Measurements from ENCODE around the gene SERPINB1.
"Not testable (repeated sequence)": the region's sequence is repeated elsewhere in the genome, so short reads cannot be mapped to it uniquely, and the experiment has no call there.

The SERPINB1 gene

GRCh38 chr6:2810092-2810671 lies 31.5 kb downstream of the SERPINB1 start:
- DNase-seq: no peak

DNA sequence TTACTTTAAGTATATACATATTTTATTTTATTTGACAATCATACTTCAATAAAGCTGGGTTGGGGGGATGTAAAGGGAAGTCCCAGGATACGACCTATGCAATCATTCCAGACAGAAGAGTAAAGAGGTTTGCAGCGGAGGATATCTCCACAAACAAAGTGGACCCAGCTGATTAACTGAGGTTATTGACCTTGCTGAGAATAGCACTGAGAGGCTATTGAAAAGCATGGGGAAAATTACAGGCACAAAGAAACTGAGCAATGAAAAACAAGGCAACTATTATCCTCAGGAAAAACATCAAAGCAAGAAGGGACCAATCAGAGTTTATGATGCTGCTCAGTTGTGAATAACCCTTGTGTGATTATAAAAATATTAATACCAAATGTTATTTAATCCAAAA lies 32.6 kb downstream of the SERPINB1 start:
- no peak for DNase-seq

GRCh38 chr6:2807342-2808090 lies 34.1 kb downstream of the SERPINB1 start:
- no peak for DNase-seq

- DNase-seq: no peak
Measured at GRCh38 chr6:2806644-2807043, 35.0 kb downstream of the SERPINB1 start.

- no peak for DNase-seq
Measured at GRCh38 chr6:2805031-2805430, 36.6 kb downstream of the SERPINB1 start.

DNA sequence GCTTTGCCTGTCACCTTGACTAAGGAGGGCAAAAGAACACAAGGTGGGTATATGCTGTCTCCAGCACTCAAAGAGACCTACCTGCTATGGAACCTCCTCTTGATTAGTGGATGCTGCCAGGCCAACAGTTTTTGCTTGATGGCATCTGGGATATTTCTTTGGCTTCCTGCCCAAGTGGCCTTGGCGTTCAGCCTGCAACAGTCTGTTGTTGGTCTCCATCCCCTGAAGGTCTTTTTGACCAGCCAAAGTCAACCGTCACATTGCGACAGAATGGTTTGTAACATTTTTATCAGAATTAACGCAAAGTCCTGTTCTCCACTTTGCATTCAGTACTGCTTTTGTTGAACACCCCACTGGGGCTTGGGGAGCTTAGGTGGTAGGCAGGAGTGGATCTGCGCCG lies 37.1 kb downstream of the SERPINB1 start:
- no peak for DNase-seq

DNA sequence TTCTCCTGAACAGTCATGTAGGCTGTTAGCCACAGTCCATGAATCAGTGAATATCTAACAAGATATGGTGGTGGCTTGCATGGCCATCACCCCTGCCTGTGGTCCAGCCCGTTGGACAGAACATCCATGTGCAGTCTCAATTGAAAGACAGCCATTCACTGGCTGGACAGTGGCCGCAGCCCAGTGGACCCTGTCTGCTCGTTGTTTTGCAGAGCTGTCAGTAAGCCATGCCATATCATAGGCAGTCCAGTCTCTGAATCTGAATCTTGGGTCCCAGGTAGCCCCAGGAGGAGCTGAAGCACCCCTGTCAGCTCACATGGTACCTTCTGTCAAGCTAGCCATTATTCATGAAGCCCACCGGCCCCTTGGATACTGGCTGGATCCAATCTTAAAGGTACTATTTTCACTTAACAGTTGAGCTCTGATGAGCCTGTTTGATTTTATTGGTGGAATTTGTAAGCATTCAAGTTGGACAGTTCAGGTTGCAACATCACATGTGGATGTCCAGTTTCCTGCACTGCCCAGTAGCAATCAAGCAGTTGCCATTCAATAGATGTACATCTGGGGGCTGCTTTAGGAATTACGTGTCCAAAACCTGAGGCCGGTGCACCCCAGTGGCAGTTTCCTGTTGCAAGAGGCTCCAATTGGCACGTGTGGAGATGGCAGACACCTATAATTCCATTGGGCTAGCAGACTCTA lies 37.8 kb downstream of the SERPINB1 start:
- DNase-seq: no peak

- DNase-seq: no peak
Measured at GRCh38 chr6:2802521-2803060, 39.1 kb downstream of the SERPINB1 start.

- not testable (repeated sequence) for DNase-seq
Measured at GRCh38 chr6:2801687-2802086, 40.0 kb downstream of the SERPINB1 start.

GRCh38 chr6:2800552-2801316 lies 40.9 kb downstream of the SERPINB1 start:
- no peak for DNase-seq

DNA sequence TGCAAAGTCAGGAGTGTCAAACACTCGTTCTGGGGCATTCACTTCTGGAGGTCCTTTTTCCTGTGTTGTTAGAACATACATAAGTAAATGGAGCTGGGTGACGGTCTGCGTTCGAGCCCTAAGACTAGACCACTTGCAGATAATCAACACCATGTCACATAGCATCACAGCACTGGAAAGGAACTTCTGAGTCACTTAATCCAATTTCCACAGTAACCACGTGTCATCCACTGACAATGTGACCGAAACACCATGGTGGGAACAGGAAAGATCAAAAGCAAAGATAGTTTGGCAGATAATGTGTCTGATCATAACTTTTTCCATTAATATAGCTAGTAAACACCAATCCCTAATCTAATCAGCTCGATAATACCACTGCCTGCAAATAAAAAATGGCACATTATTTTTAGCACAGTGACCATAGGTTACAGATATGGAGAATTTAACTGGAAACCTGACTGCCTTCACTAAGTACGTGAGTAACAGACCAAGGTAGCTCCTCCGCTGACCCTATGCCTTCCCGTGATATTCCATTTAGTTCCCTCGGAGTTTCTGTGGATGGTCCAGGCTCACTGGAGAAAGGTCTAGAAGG lies 41.6 kb downstream of the SERPINB1 start:
- no peak for DNase-seq

DNA sequence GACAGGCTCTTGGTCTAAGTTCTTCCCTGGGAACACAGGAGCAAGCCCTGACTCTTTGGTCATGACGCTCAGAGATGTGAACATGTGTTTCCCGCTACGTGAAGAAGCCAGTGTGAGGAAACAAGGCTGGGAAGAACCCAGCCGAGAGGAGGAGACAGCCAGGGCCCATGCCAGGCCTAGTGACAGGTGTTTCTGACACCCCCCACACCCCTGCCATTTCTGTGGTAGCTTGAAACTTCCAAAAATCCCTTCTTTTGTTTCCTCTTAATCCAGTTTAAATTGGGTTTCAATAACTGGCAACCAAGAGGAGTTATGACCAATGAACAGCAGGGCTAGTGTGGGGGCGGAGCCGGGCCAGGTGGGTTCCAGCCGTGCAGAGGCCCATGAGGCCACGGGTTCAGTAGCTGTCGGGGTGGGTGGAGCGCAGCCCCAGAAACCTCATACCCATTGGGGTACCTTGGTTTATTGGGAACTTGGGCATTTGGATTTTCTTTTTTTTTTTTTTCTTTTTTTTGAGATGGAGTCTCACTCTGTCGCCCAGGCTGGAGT lies 43.0 kb downstream of the SERPINB1 start:
- DNase-seq: no peak

GRCh38 chr6:2797564-2798031 lies 44.1 kb downstream of the SERPINB1 start:
- no peak for DNase-seq

GRCh38 chr6:2796861-2797260 lies 44.8 kb downstream of the SERPINB1 start:
- no peak for DNase-seq

DNA sequence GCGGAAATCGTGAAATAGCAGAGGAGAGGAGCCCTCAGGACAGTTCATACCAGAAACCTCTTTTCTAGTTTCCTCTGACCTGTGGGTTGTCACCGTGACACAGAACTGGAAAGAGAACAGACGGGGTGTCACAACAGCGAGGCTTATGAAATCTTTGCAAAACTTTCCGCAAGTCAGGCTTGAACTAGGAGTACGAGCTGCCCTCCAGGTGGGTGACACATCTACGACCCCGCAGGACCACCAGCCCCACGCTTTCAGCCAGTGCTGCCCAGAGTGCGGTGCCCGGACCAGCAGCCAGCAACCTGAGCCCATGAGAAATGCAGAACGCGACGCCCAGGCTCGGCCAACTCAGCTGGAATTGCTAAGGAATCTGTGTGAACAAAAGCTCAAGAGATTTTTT lies 45.7 kb downstream of the SERPINB1 start:
- DNase-seq: no peak

DNA sequence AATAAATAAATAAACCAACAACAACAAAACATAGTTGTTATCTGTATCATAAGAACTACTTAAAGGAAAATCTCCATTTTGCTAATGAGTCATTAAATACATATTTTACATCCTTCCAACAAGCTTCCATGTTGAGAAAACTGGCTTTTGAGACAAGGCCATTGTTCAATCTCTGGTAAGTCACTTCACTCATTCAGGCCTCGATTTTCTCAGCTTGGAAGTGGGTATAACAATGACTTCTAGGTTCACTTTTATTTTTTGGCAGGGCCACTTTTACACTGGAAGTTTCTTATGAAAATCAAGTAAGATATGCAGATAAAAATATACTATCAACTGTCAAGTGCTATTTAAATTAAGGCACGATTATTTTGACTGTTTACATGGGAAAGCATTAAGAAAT lies 46.5 kb downstream of the SERPINB1 start:
- DNase-seq: no peak

DNA sequence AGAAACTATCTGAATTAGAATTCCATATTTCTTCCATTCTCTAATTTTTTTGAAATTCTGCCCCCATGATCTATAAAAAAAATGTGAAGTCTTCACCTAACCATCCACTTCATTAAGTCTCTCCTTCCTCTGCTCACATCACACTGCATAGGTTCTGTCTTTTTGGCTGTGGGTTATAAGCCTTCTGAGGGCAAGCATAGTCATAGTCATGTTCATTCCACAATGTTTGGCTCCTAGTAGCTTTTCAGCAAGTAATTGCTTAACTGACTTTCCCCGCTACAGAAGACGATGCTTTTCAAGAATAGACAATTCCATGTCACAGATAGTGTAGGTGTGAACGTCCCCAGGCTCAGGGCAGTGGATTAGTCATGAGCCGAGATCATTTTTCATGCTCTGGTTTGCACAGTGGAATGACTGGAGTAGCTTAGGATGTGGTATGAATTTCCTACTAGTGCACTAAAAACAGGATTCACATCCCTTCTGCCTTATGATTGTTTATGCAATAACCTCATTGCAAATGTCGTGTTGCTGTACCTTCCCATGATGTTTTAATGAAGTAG lies 47.4 kb downstream of the SERPINB1 start:
- no peak for DNase-seq

GRCh38 chr6:2793534-2794151 lies 48.0 kb downstream of the SERPINB1 start:
- DNase-seq: no peak

GRCh38 chr6:2792330-2793110 lies 49.1 kb downstream of the SERPINB1 start:
- DNase-seq: no peak

DNA sequence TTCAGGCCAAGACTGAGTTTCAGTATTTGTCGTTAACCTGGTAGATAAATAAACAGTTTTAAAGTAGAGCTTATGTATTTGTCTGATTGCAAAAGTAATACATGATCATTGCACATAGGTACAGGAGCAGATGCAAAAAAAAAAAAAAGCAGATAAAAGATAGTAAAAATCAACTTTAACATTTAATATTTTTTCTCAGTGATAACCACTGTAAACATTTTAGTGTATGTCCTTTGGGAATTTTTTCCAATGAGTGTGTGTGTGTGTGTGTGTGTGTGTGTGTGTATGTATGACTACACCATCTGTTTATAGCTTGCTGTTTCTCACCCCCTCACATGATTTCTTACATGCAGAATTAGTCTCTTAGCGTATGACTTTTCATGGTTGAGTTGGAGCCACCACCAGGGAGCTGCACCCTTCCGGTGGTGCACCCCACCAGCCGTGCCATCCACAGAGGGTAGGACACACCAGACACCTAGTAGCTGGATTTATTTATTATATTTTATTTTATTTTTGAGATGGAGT lies 50.2 kb downstream of the SERPINB1 start:
- DNase-seq: no peak
